MCF 10A (cell line): ENCODE measurements around the gene GNAI2. TPM values are rescaled to one million over a fixed set of nuclear protein-coding genes. Genes with fewer than 3 reads are reported as not detected.

Experiments
- BruUV-seq: library from RNA; stranded (reverse); fragments of 400-500 nt; replicated peaks from 2 replicates; lab custom pipeline; 2021; lab: Mats Ljungman, UMichigan
- CTCF ChIA-PET: fragments of 300-600 bp; sonication (Branson Sonifier 250); formaldehyde crosslinking; extraction: SDS; loops from one replicate; lab custom pipeline; 2021; ENCODE audit warnings: antibody characterized with exemption, inconsistent platforms; lab: Yijun Ruan, JAX
- POLR2A ChIA-PET: fragments of 300-600, 350-650 bp; sonication (Branson Sonifier 250); formaldehyde crosslinking; extraction: SDS; loops from one replicate; lab custom pipeline; 2020; ENCODE audit warnings: antibody characterized with exemption, inconsistent platforms; lab: Yijun Ruan, JAX
- DNase-seq: peaks from one replicate; pipeline ENCODE4 v3.0.0-alpha.2; 2018; ENCODE audit not compliant: unreplicated experiment
- H3K27ac Mint-ChIP-seq: one replicate; pipeline ENCODE4 v1.8.0; 2022; ENCODE audit warnings: mild to moderate bottlenecking, low read depth, mixed read lengths; ENCODE audit not compliant: unreplicated experiment
- H3K27me3 Mint-ChIP-seq: one replicate; pipeline ENCODE4 v1.8.0; 2022; ENCODE audit warnings: mixed read lengths; ENCODE audit not compliant: insufficient read depth, unreplicated experiment
- H3K36me3 Mint-ChIP-seq: one replicate; pipeline ENCODE4 v1.8.0; 2022; ENCODE audit warnings: mild to moderate bottlenecking, moderate library complexity, mixed read lengths; ENCODE audit not compliant: insufficient read depth, unreplicated experiment
- H3K4me1 Mint-ChIP-seq: one replicate; pipeline ENCODE4 v1.8.0; 2022; ENCODE audit warnings: mixed read lengths; ENCODE audit not compliant: insufficient read depth, unreplicated experiment
- H3K4me3 Mint-ChIP-seq: one replicate; pipeline ENCODE4 v1.8.0; 2022; ENCODE audit warnings: mild to moderate bottlenecking, moderate library complexity, mixed read lengths; ENCODE audit not compliant: unreplicated experiment
- H3K9me3 Mint-ChIP-seq: one replicate; pipeline ENCODE4 v1.8.0; 2022; ENCODE audit warnings: mixed read lengths; ENCODE audit not compliant: unreplicated experiment
- intact Hi-C: fragments of 100-400 bp; cut with micrococcal nuclease; formaldehyde crosslinking; loops from 2 replicates; pipeline ENCODE4 v1.14.1; 2022
- total RNA-seq: library from RNA; stranded (reverse); gene quantifications from 2 replicates; pipeline ENCODE4 v1.2.3, GENCODE V29; 2022
- TF ChIP-seq, protein P1 (sequence below): fragments of 200-600 bp; IDR thresholded peaks from one replicate; pipeline ENCODE4 v1.8.0; 2022; ENCODE audit warnings: antibody characterized with exemption, mild to moderate bottlenecking; ENCODE audit not compliant: unreplicated experiment

Gene GNAI2
- total RNA-seq, 1 experiment from 2014 or later = 123 TPM

DNA sequence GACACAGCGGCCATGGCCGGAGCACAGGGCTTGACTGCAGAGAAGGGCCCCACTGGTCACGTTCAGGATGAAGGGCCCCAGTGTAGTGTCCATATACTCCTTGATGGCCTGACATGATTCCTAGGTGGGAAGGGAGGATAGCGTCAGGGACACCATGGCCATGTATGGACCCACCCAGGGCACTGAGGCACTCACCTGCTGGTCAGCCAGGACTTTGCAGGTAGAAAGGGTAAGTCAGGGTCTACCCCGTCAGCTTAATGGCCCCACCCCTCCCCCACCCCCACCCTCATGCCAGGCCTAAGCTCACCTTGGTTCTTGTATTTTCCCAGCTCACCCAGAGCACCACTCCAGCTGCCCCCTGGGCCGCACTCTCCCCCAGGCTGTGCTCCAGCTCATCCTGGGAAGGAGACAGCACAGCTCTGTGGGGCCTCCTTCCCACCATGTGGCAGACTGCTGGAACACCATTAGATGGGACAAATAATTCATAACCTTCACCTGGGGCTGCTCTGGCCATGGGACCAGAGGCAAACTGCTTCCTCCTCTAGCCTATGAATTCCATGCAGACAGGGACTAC, 64.8 kb downstream of the GNAI2 start:
- CTCF ChIA-PET = interaction anchor here (0.7 to 1.5 kb wide), 3 partner anchors 23 to 56 kb away, joined by 3 to 6 read pairs (median 3); partner anchors contain the start of gene HYAL2
- no TSS peak for BruUV-seq
- intact Hi-C loops = no loop called here
- Mint-ChIP-seq H3K4me3 (peak overlapping the region; percentile 92), H3K9me3 (no peaks in the 10 kb centered on the region), H3K36me3 (no peaks in the 10 kb centered on the region), H3K4me1 (peaks cover 7% of the 10 kb centered on the region), H3K27ac (peak overlapping the region; percentile 97), H3K27me3 (no peaks in the 10 kb centered on the region)
- POLR2A ChIA-PET = interaction anchor here (1.4 to 3.3 kb wide), 4 partner anchors 9 to 33 kb away, joined by 3 to 24 read pairs (median 3); partner anchors contain the start of gene TUSC2
- DNase-seq = no peak
- TF ChIP-seq, protein P1, sequence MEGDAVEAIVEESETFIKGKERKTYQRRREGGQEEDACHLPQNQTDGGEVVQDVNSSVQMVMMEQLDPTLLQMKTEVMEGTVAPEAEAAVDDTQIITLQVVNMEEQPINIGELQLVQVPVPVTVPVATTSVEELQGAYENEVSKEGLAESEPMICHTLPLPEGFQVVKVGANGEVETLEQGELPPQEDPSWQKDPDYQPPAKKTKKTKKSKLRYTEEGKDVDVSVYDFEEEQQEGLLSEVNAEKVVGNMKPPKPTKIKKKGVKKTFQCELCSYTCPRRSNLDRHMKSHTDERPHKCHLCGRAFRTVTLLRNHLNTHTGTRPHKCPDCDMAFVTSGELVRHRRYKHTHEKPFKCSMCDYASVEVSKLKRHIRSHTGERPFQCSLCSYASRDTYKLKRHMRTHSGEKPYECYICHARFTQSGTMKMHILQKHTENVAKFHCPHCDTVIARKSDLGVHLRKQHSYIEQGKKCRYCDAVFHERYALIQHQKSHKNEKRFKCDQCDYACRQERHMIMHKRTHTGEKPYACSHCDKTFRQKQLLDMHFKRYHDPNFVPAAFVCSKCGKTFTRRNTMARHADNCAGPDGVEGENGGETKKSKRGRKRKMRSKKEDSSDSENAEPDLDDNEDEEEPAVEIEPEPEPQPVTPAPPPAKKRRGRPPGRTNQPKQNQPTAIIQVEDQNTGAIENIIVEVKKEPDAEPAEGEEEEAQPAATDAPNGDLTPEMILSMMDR = no peak

DNA sequence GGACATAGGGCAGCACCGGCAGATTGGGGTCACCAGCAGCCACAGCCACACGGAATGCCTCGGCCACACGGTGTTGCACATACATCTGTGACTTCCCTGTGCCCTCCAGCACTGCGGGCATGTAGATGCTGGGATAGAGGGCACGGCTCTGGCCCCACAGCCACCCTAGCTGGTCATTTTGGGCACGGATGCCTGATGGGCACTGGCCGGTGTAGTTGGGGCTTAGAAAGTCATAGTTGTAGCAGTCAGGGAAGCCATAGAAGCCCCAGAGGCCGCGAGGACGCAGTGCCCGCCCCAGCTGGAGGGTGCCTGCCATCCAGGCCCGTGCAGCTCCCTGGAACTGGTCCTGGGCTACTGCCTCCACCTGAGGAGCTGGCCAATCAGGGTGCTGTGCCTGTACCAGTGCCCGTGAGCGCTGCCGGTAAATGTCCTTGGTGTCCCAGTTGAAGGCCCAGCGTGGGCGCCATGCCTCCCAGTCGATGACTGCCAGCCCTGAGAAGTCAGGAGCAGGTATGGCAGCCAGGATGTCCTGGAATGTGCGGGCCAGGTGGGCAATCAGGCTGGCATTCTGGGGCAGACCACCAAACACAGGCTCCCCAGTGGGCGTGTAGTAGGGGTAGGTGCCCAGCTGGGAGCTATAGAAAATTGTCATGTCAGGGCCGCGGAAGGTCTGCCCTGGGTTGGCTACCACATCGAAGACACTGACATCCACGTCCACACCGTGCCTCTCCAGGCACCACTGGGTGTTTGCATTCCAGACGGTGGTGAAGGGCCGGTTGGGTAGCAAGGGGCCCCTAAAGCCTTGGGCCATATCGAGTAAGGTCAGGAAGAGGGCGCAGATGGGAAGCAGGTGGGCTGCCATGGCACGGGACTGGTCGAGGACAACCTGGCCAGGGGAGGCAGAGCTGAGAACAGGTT, 66.3 kb downstream of the GNAI2 start:
- intact Hi-C loops = no loop called here
- ChIA-PET CTCF (interaction anchor here (0.5 to 1.9 kb wide), 4 partner anchors 19 to 110 kb away, joined by 3 to 12 read pairs (median 4); partner anchors contain the start of gene HYAL2), POLR2A (interaction anchor here (0.7 to 1.4 kb wide), 2 partner anchors 22 to 34 kb away, joined by 3 read pairs; no protein-coding TSS in a partner anchor)
- TF ChIP-seq, protein P1 = no peak
- Mint-ChIP-seq H3K27ac (no peak overlapping the region), H3K9me3 (no peaks in the 10 kb centered on the region), H3K27me3 (no peaks in the 10 kb centered on the region), H3K36me3 (no peaks in the 10 kb centered on the region), H3K4me1 (peaks cover 7% of the 10 kb centered on the region), H3K4me3 (no peak overlapping the region)
- DNase-seq = no peak
- no TSS peak for BruUV-seq

DNA sequence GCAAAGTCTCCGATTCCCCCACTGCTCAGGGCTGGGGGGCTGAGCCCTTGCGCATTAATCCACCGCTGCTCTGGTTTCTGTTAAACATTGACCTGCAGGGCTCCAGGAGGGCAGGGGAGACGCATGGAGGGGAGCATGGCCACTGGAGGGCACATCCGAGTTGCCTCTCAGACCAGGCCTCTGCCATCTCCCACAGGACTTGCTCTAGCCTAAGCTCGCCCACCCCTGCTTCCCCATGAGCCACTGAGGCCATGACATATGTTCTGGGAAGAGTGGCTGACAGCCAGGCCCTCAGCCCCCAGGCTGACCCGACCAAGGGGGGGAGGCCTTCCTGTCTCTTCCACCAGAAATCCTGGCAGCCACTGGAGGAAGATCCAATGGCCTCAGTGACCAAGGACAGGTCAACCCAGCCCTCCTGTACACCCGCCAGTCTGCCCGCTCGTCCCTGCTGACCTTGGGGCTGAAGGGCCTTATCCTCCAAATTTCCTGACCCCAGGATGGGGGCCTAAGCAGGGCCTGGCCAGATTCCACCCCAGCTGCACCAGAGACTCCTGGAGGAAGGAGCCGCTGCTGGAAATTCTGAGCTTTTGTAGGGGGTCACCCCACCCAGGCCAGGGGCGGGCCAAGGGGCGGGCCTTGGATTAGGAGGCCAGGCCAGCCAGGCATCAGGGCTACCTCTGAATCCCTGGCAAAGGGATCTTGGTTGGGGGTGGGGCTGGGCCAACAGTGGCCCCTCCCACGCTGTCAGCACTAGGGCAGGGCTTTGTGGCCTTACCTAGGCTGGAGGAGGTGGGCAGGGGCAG, 67.2 kb downstream of the GNAI2 start, which contains the start of gene HYAL1:
TSS of gene HYAL1 (minus strand) at position 562 of the 803 bp plus-strand sequence. CDS start 618 bp downstream, outside the sequence.
- TF ChIP-seq, protein P1 = no peak
- H3K27ac Mint-ChIP-seq = no peak within 1 kb of the TSS
- H3K27me3 Mint-ChIP-seq = no peaks in the 10 kb centered on the region
- no peaks in the 10 kb centered on the region for H3K36me3 Mint-ChIP-seq
- peaks cover 2% of the 10 kb centered on the region for H3K4me1 Mint-ChIP-seq
- BruUV-seq = no TSS peak
- CTCF ChIA-PET = interaction anchor here (1.9 kb wide), 1 partner anchor 21 kb away, joined by 12 read pairs; no protein-coding TSS in a partner anchor
- DNase-seq = peak; percentile 30
- intact Hi-C loops = no loop called here
- H3K4me3 Mint-ChIP-seq = no peak within 1 kb of the TSS
- H3K9me3 Mint-ChIP-seq = no peaks in the 10 kb centered on the region
- POLR2A ChIA-PET = interaction anchor here (0.7 kb wide), 1 partner anchor 240 kb away, joined by 3 read pairs; no protein-coding TSS in a partner anchor
